Prostate gland (tissue), 2 donors: Measurements from ENCODE around the gene DDO. TPM values are rescaled to one million over a fixed set of nuclear protein-coding genes. Genes with fewer than 3 reads are reported as not detected.

Experiments
- DNase-seq: peaks from one replicate; pipeline ENCODE4 v3.0.0-alpha.2; 2019; ENCODE audit warnings: low spot score
- H3K27ac ChIP-seq, 2 donors: fragments of 200-600 bp; sonication (generic); 2 replicates each; pipeline ENCODE4 v1.5.1; 2017 to 2019
- H3K27me3 ChIP-seq: fragments of 200-600 bp; sonication (generic); replicated peaks from 2 replicates; pipeline ENCODE4 v1.5.1; 2019; ENCODE audit not compliant: insufficient read depth
- H3K36me3 ChIP-seq, 2 donors: fragments of 200-600 bp; sonication (generic); 1 replicate in 1 of 2; 2 replicates in 1 of 2; pipeline versions ENCODE4 v1.5.1 to v1.8.1; 2017 to 2019
- H3K4me1 ChIP-seq: fragments of 200-600 bp; sonication (generic); replicated peaks from 2 replicates; pipeline ENCODE4 v1.5.1; 2019
- H3K4me3 ChIP-seq, 2 donors: fragments of 200-600 bp; sonication (generic); 2 replicates each; pipeline ENCODE4 v1.5.1; 2017 to 2019
- H3K9me3 ChIP-seq: fragments of 200-600 bp; sonication (generic); 2 replicates; pipeline ENCODE4 v1.5.1; 2017
- CTCF ChIP-seq, 4 experiments: fragments of 200-600 bp in 2 of 4; fragments of 450-650 bp in 2 of 4; sonication (generic) in 2 of 4; IDR thresholded peaks; 1 replicate in 3 of 4; 2 replicates in 1 of 4; pipeline ENCODE4 v1.5.1; 2016 to 2019; ENCODE audit warnings: antibody characterized with exemption in 4 of 4, mild to moderate bottlenecking in 2 of 4, moderate library complexity in 2 of 4
- POLR2A ChIP-seq: fragments of 450-650 bp; IDR thresholded peaks from one replicate; pipeline ENCODE4 v1.6.1; 2016; ENCODE audit warnings: antibody characterized with exemption, mild to moderate bottlenecking
- POLR2AphosphoS5 ChIP-seq: sonication (generic); formaldehyde crosslinking; IDR thresholded peaks from one replicate; pipeline ENCODE4 v1.6.1; 2017; ENCODE audit warnings: antibody characterized with exemption
- WGBS: methylation state at CpG from one replicate; pipeline ENCODE4 v1.1.5; 2018; 5-methylcytosine and 5-hydroxymethylcytosine counted together
- intact Hi-C: fragments of 100-400 bp; cut with DNase I; formaldehyde crosslinking; loops from one replicate; pipeline ENCODE4 v1.14.2; 2022
- total RNA-seq, 2 donors: library from RNA; depleted of rRNA; stranded (reverse); fragments of >200 nt; gene quantifications; one replicate each; pipeline ENCODE4 v1.1.0, GENCODE V29; 2016

The DDO gene
- total RNA-seq, 2 donors from 2014 or later: 0.41 to 2.1 TPM

- TF ChIP-seq CTCF (IDR thresholded peaks at IDR 0.05): no peak
- TF ChIP-seq POLR2A: no peak
- no peak for TF ChIP-seq POLR2AphosphoS5
- H3K36me3 ChIP-seq: no peaks in the 10 kb centered on the region
- intact Hi-C loops: no loop called here
- H3K27ac ChIP-seq: no peak overlapping the region
- no peak overlapping the region for H3K4me3 ChIP-seq
- DNase-seq: no peak
- H3K27me3 ChIP-seq: no peaks in the 10 kb centered on the region
- H3K9me3 ChIP-seq: no peaks in the 10 kb centered on the region
- no peaks in the 10 kb centered on the region for H3K4me1 ChIP-seq
- WGBS: 100% methylated on average over 1 of the region's 1 CpG
Observed at GRCh38 chr6:110367825-110368224, 47.5 kb downstream of the DDO start.

GRCh38 chr6:110366975-110367374, 48.4 kb downstream of the DDO start:
- WGBS: 93% methylated on average over 2 of the region's 2 CpGs
- no peak overlapping the region for H3K4me3 ChIP-seq
- intact Hi-C loops: no loop called here
- TF ChIP-seq CTCF (IDR thresholded peaks at IDR 0.05) (no peak), POLR2AphosphoS5 (no peak), POLR2A (no peak)
- no peak overlapping the region for H3K27ac ChIP-seq
- no peaks in the 10 kb centered on the region for H3K36me3 ChIP-seq
- no peaks in the 10 kb centered on the region for H3K4me1 ChIP-seq
- no peaks in the 10 kb centered on the region for H3K27me3 ChIP-seq
- no peak for DNase-seq
- H3K9me3 ChIP-seq: no peaks in the 10 kb centered on the region

- TF ChIP-seq CTCF (IDR thresholded peaks at IDR 0.05) (no peak), POLR2A (no peak), POLR2AphosphoS5 (no peak)
- no peaks in the 10 kb centered on the region for H3K9me3 ChIP-seq
- no peak overlapping the region for H3K4me3 ChIP-seq
- no peaks in the 10 kb centered on the region for H3K36me3 ChIP-seq
- DNase-seq: no peak
- no peaks in the 10 kb centered on the region for H3K27me3 ChIP-seq
- H3K27ac ChIP-seq: no peak overlapping the region
- intact Hi-C loops: no loop called here
- no peaks in the 10 kb centered on the region for H3K4me1 ChIP-seq
- WGBS: 89% methylated on average over 2 of the region's 2 CpGs
Observed at GRCh38 chr6:110366256-110366655, 49.1 kb downstream of the DDO start.

- TF ChIP-seq POLR2AphosphoS5: no peak
- TF ChIP-seq POLR2A: no peak
- TF ChIP-seq CTCF (IDR thresholded peaks at IDR 0.05): no peak
- Histone ChIP-seq H3K4me3 (no peak overlapping the region), H3K9me3 (no peaks in the 10 kb centered on the region), H3K36me3 (no peaks in the 10 kb centered on the region), H3K27ac (no peak overlapping the region), H3K4me1 (no peaks in the 10 kb centered on the region), H3K27me3 (no peaks in the 10 kb centered on the region)
- intact Hi-C loops: no loop called here
- WGBS: 71% methylated on average over 5 of the region's 5 CpGs
- no peak for DNase-seq
Observed at GRCh38 chr6:110364364-110365105, 50.8 kb downstream of the DDO start.

- no peaks in the 10 kb centered on the region for H3K27me3 ChIP-seq
- no peak overlapping the region for H3K27ac ChIP-seq
- DNase-seq: no peak
- no peaks in the 10 kb centered on the region for H3K4me1 ChIP-seq
- TF ChIP-seq CTCF (IDR thresholded peaks at IDR 0.05) (no peak), POLR2A (no peak), POLR2AphosphoS5 (no peak)
- no peak overlapping the region for H3K4me3 ChIP-seq
- H3K9me3 ChIP-seq: no peaks in the 10 kb centered on the region
- 67% methylated on average over 3 of the region's 3 CpGs for WGBS
- intact Hi-C loops: no loop called here
- no peaks in the 10 kb centered on the region for H3K36me3 ChIP-seq
Observed at GRCh38 chr6:110363748-110364147, 51.6 kb downstream of the DDO start.
